ENCODE results near the gene KBTBD12.
A peak's percentile ranks its signal among the peaks of the same experiment; 100 is the strongest.

The KBTBD12 gene

DNA sequence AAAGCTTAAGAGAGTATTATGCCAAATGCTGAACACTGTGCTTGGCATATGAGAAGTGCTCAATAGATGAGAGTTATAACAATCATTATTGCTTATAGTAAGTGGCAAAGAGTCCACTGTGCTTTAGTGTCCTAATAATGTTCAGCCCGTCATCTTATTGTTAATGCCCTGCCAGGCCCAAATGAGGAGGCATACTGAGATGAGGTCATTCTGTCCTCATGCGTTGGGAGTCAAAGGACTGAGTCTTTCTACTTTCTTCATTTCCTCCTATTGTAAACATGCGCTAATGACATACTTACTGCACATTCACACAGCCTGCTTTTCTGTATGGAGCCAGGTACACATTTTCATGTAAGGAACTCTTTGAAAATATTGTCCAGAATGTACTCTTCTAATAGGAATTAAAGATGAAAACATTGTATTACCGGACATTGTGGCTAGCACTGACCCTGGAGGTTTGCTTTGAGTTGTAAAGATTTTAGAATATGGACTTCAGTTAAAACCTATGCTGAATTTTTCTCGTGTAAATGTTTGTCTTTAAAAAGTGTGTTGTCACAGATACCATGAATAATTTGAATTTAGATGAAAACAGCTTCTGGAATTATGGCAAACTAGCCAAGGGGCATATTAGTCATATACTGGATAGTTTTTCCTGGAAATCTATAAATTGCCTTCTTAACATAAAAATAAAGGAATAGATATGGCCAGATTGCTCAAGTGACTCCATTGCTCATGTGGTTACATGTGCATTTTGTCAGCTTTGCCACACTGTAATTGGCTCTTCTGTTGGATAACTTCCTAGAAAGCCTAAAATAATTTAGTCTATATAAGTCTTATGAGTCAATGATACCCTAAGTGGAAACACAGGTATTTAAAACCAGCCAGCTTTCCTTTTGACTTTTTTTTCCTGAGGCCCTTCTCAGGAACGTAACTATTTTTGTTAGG lies 38.3 kb downstream of the KBTBD12 start:
- DNase-seq (ENCODE audit: low spot score): no peak

DNA sequence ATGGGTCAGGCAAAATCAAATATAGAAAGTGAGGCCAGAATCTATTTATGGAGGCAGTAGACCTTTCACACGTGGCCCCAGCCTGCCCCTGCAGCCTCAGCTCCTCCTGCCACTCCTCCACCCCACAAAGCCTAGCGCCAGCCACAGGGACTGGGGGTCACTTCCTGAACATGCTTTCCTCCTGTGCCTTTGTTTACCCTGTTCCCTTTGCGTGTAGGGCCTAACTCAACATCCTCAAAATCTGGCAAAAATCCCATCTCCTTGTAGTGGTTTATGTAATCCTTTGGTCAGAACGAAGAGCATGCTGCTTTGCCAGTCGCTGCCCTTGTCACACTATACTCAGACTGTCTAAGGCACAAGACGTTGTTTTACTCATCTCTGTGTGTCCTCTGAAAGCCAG lies 39.6 kb downstream of the KBTBD12 start:
- DNase-seq (ENCODE audit: low spot score): peak; percentile 51

DNA sequence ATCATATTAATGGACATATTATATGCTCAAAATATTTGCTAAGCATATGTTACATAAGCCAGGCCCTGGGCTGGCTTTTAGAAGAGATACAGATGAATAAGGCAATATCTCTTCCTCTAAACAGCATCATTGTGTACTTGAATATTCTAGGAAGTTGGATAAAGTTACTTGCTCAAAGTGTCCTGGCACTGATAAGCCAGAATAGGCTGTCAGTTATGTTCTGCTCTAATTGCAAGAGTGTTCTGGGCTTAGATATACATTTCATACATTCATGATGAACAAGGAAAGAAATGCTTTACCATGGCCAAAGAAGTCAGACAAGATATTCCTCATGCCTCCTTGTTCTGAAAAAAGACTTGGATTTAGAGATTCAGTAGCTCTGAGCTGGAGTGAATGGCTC lies 40.7 kb downstream of the KBTBD12 start:
- no peak for DNase-seq (ENCODE audit: low spot score)

DNA sequence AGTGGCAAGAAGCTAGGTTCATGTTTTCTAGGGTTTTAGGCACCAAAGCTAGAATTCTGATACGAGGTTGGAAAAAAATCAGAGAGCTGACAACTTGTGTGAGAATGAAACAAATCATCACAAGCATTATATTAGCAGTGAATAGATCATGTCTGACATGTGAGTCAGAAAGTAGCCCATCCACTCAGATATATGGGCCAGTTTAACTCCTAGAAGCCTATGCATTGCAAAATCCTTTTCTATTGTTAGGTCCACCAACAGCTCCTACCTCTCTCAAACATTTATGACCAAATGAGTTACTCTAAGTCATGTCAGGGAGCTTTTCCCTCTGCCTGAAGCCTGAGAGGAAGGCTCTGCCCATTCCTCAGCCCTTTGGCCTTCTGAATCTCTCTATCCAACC lies 44.0 kb downstream of the KBTBD12 start:
- no peak for DNase-seq (ENCODE audit: low spot score)

DNA sequence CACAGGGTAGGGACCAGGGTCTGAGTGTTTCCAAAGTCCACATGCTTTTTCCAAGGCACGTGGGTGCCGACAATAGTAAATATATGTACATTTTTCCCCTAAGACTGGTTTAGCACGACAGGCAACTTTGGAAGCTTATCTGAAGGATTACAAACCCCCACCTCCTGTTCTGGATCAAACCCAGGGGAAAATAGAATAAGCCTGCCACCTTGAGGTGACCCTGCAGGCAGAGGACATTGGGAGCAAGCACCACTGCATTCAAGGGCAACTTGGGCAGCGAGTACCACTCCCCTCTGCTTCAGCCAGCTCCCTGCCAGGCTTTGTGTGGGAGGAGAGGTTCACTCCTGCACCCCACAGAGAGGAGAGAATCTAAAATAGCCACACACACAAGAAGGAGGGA lies 44.8 kb downstream of the KBTBD12 start:
- DNase-seq (ENCODE audit: low spot score): peak; percentile 64

DNA sequence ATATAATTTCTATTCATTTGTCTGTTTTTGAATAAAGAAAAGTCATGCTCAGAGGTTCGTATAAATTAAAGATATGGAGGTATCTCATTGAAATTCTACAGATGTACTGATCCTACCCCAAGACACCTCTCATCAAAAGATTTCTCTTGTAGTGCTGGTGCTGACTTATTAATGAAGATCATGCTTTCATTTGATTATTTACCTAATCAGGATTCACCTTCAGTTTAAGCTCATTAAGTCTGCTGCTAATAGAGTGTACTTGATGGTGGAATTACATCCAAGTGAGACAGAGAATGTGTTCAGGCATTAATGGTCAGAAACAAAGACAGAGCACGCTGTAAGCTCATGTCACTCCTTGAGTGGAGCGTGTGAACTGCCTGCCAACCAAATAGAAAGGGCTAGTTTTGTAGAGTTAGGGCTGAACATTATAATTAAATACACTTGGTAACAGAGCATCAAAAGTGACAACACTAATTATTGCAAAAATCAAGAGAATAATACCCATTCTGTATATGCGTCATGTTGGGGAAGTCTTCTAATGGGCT lies 45.5 kb downstream of the KBTBD12 start:
- peak; percentile 20 for DNase-seq (ENCODE audit: low spot score)

DNA sequence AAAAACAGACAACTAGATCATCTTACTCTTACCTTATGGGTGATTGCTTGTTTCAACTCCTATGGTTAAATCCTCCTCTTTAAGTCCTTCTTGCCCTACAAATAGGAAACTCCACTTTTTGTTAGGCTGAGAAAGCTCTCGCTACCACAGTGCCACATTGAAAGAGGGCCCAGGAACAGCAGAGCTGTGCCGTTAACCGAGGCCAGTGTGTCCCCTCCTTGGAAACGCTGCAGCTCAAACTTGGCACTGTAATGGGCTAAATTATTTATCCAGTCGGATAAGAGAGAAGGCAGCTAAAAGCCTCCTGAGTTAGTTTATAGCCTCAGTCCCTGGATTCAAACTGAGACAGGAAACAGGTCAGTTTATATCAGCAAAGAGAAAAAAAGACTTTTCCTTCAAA lies 46.1 kb downstream of the KBTBD12 start:
- peak; percentile 10 for DNase-seq (ENCODE audit: low spot score)

DNA sequence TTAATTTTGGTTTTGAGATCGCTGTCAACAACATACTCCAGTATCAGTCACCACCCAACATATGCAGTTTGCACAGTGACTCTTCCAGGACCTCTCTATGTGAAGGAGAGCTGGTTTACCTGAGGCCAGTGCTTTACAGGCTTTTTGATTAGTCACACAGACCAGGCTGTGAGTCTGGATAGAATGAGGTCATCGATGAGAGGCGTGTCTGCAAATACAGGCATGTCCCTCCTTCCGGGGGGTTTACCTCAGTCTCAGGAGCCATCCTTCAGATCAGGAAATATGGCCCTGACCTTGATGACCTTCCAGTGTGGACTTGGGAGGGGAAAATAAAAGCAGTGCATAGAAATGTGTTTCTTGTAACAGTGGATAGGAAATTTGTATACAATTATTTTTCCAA lies 46.9 kb downstream of the KBTBD12 start:
- no peak for DNase-seq (ENCODE audit: low spot score)

DNA sequence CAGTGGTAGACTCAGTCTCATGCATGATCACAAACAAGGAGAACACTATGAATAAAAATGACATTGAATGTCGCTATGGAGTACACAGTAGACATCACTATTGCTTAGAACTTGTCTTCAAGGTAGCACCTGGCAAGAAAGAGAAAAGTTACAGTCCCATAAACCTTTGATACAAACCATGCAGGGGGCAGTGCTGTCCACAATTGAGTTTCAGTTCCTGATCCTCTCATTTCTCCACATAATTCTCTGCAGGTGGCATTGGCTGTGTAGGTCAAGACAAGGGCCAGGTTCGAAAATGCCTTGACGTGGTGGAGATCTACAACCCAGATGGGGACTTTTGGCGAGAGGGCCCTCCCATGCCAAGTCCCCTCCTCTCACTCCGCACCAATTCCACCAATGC lies 47.9 kb downstream of the KBTBD12 start:
- DNase-seq (ENCODE audit: low spot score): no peak

DNA sequence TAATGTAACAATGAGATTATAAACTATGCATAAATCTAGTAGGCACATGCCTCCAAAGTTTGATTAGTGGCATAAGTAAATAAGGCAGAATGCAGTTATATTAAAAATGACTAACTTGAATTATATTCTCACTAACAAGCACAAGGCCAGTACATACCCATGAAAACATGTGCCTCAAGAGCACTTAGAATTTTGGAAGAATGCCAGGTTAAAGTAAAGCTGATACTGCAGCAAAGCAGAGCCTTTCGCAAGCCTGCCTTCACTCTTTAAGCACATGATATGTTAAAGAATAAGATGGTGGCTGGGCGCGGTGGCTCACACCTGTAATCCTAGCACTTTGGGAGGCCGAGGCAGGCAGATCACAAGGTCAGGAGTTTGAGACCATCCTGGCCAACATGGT lies 49.0 kb downstream of the KBTBD12 start:
- DNase-seq (ENCODE audit: low spot score): no peak

DNA sequence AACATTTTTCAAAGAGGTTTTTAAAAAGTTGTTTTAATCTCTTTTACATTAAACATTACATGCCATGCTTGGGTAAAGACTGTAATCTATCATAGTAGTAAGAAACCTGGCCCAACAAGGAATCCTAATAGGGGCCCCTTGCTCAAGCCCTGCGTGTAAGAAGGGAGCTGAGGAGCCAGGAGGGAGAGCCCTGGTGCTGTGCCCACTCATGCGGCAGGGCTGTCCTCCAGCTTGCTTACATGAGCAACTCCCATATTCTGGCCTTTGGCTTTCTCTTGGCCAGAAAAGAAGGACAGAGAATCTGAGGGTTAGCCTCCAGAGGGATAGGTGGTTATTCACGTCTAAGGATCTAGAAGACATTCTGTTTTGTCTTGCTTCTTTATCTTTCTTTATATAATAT lies 49.8 kb downstream of the KBTBD12 start:
- DNase-seq (ENCODE audit: low spot score): no peak

DNA sequence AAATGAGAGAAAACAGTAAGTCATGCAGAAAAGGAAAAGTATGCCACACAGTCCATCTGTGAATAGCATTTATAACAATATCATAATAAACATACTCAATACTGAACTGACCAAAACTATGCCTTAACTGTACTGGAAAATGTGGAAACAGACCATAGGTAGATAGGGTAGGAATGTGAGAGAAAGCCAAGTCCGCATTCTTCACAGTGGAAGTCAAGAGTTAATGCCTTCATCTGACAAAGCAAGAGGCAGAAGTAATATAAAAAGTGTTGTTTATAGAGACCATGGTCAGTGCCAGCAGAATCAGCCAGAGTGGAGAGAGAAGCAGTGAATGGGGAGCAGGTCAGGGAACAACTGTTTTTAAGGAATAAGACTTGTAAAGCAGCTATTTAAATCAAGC lies 52.3 kb downstream of the KBTBD12 start:
- no peak for DNase-seq (ENCODE audit: low spot score)

DNA sequence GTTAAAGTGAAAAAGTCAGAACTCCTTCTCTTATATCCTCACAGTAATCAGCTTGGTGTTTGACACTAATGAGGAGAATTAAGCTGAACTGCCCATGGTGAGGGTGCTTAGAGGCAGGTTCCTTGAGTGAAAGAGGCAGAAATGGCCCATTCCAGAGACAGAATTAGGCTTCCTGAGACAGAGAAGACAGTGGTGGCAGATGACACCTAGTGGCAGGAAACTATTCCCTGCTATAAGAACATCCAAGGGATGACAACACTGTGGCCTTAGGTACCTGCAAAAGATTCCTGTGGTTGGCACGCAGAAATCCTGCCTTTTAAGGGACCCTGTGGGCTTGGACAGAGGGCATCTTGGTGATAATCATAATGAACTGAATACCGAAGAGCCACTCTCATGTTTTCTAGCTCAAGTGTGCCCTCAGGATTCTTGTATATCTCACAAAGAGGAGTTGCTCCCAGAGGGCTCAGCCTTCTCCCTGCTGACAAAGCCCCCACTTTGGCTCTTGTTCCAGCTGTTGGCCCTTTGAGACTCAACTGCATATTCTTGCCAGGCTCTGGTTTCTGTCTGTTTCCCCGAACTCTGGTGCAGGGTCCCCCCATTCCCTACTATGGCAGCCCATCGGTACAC lies 56.0 kb downstream of the KBTBD12 start:
- peak; percentile 89 for DNase-seq (ENCODE audit: low spot score)

DNA sequence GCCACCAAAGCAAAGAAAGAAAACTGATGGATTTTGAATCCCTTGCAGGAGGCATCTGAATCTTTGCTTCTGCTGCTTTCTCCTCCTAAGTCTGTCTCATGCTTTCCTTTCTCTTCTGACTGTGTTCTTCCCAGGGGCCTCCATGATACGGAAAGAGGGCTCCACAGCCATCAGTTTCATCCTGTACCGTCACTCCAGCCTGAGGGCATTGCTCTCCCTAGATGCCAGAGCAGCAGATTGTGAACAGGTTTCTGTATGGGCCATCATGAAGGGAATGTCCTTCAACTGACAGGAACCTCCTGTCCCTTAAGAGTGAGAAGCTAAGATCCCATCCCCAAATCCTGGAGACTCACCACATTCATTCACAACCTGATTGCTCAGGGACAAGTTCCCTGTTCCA lies 59.2 kb downstream of the KBTBD12 start:
- no peak for DNase-seq (ENCODE audit: low spot score)

DNA sequence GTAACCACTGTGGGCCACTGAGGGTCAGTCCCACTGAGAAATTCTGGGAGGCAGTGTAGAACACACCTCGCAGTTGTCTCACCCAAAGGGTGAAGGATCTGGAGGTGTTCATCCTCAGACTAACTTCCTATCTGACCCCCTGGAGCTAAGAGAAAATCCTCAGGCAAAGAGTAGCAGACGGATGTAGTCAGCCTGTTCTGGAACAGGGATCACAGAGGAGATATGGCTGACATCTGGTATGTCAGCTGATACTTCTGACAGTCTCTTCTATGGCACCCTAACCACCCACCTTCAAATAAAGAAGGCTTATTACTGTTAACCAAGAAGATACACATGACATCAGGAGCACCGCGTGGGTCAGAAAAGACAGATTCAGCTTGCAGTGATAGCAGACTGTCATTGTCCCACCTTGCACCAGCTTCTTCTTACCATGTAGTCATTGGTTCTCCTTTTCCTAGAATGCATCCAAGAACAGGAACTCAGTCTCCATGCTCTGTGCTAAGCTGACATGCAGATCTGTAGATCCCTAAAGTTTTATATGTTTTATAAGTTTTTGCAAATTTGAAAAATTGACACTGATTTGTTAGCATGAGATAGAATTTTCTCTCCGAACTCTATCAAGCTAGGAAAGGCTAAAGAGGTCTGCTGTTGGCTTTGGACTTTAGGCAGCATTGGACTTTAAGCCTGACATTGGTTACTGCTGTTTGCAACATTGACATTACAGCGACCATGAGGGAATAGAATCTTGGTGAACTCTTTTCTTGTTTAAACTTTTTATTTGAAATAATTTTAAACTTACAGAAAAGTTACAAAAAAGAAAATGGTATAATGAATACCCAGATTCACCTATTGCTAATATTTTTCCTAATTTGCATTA lies 60.4 kb downstream of the KBTBD12 start:
- no peak for DNase-seq (ENCODE audit: low spot score)

DNA sequence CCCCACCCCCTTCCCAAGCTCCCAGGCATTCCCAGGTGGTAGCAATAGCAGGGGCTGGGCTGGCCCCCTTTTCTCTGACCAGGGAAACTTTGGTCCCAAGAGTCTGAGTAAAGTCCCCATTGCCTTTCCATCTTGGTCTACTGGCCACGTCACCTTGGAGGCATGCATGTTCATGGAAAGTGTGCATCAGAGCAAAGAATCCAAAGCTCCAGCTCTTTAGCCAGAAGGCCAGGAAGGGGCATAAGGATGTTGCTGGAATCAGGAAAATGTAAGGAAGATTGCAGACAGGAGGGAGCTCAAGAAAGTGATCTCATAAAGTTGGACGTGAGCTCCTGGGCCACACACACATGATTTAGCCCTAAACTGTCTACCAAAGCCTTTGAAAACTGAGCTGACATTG lies 63.6 kb downstream of the KBTBD12 start:
- DNase-seq (ENCODE audit: low spot score): no peak

DNA sequence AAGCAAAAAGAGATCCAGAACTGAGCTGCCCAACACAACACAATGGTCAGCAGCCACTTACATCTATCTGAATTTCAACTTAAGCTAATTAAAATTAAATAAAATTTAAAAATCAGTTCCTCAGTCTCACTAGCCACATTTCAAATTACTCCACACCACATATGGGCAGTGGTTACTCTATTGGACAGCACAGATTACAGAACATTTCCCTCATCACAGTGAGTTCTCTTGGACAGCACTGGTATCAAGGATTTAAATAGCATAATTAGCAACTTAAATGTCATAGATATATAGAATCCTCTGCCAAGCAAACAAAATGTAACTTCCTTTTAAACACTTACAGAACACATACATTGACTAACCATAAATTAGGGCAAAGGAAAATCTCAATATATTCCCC lies 64.4 kb downstream of the KBTBD12 start:
- DNase-seq (ENCODE audit: low spot score): no peak

DNA sequence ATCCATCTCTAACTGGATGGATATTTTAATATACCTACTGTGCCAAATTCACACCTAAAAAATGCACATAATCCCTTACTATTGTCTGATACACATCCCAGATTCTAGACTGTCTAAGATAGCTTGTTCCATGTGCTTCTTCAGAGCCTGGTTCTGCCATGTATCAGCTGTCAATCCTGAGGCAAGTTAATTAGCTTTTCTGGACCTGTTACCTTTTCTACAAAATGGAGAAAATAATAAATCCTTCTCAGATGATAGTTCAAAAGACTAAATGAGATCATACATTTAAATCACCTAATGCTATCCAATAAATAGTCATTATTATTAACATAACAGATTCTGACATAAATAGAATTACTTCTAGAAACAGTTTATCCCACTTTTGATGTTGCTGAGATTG lies 66.1 kb downstream of the KBTBD12 start:
- DNase-seq (ENCODE audit: low spot score): no peak

DNA sequence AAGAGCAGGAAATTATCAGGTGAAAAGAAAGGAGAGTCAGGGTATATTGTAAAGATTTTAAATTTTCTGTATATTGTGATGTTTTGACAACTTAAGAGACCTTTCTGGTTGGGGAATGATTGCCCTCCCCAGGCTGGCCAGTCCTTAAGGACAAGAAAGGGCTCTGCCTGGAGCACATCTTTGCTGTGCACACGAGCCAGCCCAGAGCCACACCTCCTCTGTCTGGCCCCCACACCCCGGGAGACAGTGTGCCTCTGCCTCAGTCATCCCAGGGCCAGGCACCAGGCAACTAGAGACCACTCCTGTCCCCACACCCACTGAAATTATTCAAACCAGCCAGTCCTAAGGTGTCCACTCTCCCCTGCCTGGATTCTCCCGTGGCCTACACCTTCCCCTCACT lies 67.1 kb downstream of the KBTBD12 start:
- DNase-seq (ENCODE audit: low spot score): no peak

DNA sequence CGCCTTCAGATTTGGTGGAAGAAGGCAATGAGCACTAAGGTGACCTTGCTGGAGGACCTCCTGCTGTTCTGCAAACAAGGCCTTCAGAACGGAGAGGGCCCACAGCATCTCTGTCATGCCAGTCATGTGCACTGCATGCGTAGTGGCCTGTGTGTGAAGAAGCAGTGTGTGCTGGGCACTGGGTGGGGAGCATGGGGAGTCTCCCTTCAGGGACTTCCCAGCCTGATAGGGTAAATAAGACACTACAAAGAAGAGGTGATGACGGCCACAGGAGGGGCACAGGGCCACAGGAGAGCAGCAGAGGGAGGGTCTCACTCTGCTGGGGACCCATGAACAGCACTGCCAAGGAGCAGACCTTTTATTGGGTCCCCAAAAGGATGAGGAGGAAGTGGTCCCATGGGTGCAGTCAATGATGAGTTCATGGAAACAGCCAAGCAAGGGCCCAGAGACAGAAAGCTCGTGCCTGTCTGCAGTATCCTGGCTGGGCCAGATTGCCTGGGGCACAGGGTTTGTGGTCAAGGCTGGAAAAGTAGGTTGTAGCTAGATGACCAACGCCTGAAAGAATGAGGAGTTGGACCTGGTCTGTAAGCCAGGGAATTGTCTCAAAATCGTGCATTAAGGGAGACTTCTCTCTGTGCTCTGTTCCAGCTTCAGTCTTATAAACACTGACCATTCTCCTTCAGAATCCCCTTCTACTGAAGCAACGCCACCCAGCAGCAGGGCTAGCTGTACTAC lies 69.4 kb downstream of the KBTBD12 start:
- no peak for DNase-seq (ENCODE audit: low spot score)

DNA sequence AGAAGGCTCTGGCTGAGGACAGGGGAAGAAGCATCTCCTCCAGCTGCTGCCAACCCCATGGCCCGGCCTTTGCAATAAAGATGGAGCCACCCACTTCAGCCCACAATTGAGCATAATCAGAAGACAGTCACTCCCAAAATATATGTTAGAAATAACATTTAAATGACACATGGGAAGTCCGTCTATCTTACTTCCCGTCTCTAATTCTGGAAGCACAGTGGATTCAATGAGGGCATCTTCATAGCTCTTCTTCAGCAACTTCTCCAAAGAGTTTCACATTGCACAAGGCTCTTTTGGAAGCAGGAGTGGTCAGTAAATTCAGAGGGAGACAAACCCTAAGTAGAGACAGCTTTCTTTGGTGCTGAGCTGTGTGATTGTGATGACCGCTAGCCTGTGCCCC lies 70.2 kb downstream of the KBTBD12 start:
- no peak for DNase-seq (ENCODE audit: low spot score)

Measured in cerebellar cortex (tissue), 1 donor.